Right hindlimb (tissue), 1 donor: ENCODE data around the gene ZNF426.

ENCODE experiments used
- DNase-seq: peaks from one replicate; pipeline ENCODE4 v3.0.0-alpha.2; 2018

The ZNF426 gene

GRCh38 chr19:9494096-9494495 lies 44.3 kb downstream of the ZNF426 start:
- DNase-seq: no peak

GRCh38 chr19:9487016-9487415 lies 51.4 kb downstream of the ZNF426 start:
- no peak for DNase-seq

- DNase-seq: no peak
These were observed 53.3 kb downstream of the ZNF426 start for GRCh38 chr19:9485140-9485539.

GRCh38 chr19:9474975-9475374 lies 63.5 kb downstream of the ZNF426 start:
- no peak for DNase-seq
